C4-2B (cell line): ENCODE measurements around the gene PDGFRA.

Experiments
- ZFX ChIP-seq: fragments of 450-650 bp; IDR thresholded peaks from 2 replicates; pipeline ENCODE4 v1.6.1; 2017
- TF ChIP-seq, protein P1 (sequence below): fragments of 450-650 bp; conservative IDR thresholded peaks from 2 replicates; pipeline ENCODE4 v1.5.1; 2017; ENCODE audit warnings: mild to moderate bottlenecking

DNA sequence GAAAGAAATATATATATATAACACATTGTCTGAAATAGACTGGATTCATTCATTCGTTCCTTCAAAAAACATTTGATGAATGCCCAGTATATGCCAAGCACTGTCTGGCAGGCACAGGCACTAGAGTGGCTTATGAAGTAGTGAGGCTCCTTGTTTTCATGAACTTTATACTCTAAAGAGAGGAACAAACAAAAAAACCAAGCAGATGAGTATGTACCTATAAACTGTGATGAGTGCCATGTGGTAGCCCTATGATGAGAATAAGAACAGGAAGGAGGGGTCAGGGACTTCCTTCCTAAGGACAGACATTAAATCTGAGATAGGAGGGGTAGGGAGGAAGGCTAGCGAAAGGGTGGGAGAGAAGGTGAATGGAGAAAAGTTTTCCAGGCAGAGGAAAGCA lies 19.5 kb upstream of the PDGFRA start:
- TF ChIP-seq, protein P1, sequence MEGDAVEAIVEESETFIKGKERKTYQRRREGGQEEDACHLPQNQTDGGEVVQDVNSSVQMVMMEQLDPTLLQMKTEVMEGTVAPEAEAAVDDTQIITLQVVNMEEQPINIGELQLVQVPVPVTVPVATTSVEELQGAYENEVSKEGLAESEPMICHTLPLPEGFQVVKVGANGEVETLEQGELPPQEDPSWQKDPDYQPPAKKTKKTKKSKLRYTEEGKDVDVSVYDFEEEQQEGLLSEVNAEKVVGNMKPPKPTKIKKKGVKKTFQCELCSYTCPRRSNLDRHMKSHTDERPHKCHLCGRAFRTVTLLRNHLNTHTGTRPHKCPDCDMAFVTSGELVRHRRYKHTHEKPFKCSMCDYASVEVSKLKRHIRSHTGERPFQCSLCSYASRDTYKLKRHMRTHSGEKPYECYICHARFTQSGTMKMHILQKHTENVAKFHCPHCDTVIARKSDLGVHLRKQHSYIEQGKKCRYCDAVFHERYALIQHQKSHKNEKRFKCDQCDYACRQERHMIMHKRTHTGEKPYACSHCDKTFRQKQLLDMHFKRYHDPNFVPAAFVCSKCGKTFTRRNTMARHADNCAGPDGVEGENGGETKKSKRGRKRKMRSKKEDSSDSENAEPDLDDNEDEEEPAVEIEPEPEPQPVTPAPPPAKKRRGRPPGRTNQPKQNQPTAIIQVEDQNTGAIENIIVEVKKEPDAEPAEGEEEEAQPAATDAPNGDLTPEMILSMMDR: no peak
- no peak for TF ChIP-seq ZFX
